ENCODE measurements around the gene RPS6KB1. TPM values are rescaled to one million over a fixed set of nuclear protein-coding genes. Genes with fewer than 3 reads are reported as not detected.
A peak's percentile ranks its signal among the peaks of the same experiment; 100 is the strongest.

The RPS6KB1 gene
- total and polyA plus RNA-seq, 9 of the 15 experiments (the other 6 are each of a cell fraction or from before 2014, with no cell fraction given): 8.8 to 60.7 (median 35.1) TPM

DNA sequence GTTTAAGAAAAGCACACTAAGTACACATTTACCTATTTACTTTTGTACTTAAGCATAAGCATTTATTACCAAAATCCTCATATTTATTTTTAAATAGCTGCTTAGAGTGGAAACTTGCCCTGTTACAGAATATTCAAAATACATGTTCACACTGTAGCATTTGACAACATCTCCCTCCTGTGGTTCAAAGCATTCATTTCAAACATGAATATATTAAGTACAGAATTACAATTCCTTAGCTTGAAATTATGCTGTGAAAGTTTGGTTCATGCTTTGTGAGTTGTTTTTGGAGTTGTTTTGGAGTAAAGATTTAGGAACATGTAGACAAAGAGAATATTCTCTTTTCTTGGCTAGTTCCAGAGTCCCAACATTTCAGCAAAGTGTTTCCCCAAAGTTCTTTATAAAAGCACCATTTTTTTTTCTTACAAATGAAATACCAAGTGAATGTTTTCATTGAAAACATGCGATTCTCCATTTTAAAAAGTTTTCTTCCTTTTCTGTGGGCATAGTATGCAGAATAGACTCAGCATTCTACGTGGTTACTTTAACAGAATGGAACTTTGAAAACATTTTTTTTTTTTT lies 33.4 kb upstream of the RPS6KB1 start (continued):
- TF ChIP-seq, protein P1, sequence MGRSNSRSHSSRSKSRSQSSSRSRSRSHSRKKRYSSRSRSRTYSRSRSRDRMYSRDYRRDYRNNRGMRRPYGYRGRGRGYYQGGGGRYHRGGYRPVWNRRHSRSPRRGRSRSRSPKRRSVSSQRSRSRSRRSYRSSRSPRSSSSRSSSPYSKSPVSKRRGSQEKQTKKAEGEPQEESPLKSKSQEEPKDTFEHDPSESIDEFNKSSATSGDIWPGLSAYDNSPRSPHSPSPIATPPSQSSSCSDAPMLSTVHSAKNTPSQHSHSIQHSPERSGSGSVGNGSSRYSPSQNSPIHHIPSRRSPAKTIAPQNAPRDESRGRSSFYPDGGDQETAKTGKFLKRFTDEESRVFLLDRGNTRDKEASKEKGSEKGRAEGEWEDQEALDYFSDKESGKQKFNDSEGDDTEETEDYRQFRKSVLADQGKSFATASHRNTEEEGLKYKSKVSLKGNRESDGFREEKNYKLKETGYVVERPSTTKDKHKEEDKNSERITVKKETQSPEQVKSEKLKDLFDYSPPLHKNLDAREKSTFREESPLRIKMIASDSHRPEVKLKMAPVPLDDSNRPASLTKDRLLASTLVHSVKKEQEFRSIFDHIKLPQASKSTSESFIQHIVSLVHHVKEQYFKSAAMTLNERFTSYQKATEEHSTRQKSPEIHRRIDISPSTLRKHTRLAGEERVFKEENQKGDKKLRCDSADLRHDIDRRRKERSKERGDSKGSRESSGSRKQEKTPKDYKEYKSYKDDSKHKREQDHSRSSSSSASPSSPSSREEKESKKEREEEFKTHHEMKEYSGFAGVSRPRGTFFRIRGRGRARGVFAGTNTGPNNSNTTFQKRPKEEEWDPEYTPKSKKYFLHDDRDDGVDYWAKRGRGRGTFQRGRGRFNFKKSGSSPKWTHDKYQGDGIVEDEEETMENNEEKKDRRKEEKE (IDR thresholded peaks at IDR 0.05; ENCODE audit: borderline replicate concordance in 1 of 2, control insufficient read depth in 1 of 2, low read depth in 2 of 2, low read length in 1 of 2): no peak
- TF ChIP-seq, protein P2, sequence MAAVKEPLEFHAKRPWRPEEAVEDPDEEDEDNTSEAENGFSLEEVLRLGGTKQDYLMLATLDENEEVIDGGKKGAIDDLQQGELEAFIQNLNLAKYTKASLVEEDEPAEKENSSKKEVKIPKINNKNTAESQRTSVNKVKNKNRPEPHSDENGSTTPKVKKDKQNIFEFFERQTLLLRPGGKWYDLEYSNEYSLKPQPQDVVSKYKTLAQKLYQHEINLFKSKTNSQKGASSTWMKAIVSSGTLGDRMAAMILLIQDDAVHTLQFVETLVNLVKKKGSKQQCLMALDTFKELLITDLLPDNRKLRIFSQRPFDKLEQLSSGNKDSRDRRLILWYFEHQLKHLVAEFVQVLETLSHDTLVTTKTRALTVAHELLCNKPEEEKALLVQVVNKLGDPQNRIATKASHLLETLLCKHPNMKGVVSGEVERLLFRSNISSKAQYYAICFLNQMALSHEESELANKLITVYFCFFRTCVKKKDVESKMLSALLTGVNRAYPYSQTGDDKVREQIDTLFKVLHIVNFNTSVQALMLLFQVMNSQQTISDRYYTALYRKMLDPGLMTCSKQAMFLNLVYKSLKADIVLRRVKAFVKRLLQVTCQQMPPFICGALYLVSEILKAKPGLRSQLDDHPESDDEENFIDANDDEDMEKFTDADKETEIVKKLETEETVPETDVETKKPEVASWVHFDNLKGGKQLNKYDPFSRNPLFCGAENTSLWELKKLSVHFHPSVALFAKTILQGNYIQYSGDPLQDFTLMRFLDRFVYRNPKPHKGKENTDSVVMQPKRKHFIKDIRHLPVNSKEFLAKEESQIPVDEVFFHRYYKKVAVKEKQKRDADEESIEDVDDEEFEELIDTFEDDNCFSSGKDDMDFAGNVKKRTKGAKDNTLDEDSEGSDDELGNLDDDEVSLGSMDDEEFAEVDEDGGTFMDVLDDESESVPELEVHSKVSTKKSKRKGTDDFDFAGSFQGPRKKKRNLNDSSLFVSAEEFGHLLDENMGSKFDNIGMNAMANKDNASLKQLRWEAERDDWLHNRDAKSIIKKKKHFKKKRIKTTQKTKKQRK (IDR thresholded peaks at IDR 0.05; ENCODE audit: borderline replicate concordance, low read depth, low read length): no peak
- TF ChIP-seq, protein P3, sequence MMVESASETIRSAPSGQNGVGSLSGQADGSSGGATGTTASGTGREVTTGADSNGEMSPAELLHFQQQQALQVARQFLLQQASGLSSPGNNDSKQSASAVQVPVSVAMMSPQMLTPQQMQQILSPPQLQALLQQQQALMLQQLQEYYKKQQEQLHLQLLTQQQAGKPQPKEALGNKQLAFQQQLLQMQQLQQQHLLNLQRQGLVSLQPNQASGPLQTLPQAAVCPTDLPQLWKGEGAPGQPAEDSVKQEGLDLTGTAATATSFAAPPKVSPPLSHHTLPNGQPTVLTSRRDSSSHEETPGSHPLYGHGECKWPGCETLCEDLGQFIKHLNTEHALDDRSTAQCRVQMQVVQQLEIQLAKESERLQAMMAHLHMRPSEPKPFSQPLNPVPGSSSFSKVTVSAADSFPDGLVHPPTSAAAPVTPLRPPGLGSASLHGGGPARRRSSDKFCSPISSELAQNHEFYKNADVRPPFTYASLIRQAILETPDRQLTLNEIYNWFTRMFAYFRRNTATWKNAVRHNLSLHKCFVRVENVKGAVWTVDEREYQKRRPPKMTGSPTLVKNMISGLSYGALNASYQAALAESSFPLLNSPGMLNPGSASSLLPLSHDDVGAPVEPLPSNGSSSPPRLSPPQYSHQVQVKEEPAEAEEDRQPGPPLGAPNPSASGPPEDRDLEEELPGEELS (CRISPR knock-in tag; IDR thresholded peaks at IDR 0.05; ENCODE audit: borderline replicate concordance): no peak
- TF ChIP-seq MAFG (tag; conservative IDR thresholded peaks at IDR 0.05) (no peak), BRD9 (IDR thresholded peaks at IDR 0.05; ENCODE audit: low read depth, partially characterized antibody) (no peak), FOXK1 (CRISPR knock-in tag; IDR thresholded peaks at IDR 0.05; ENCODE audit: borderline replicate concordance) (no peak), U2AF1 (optimal IDR thresholded peaks at IDR 0.05; ENCODE audit: low read depth, low read length) (no peak)
- TF ChIP-seq, protein P4, sequence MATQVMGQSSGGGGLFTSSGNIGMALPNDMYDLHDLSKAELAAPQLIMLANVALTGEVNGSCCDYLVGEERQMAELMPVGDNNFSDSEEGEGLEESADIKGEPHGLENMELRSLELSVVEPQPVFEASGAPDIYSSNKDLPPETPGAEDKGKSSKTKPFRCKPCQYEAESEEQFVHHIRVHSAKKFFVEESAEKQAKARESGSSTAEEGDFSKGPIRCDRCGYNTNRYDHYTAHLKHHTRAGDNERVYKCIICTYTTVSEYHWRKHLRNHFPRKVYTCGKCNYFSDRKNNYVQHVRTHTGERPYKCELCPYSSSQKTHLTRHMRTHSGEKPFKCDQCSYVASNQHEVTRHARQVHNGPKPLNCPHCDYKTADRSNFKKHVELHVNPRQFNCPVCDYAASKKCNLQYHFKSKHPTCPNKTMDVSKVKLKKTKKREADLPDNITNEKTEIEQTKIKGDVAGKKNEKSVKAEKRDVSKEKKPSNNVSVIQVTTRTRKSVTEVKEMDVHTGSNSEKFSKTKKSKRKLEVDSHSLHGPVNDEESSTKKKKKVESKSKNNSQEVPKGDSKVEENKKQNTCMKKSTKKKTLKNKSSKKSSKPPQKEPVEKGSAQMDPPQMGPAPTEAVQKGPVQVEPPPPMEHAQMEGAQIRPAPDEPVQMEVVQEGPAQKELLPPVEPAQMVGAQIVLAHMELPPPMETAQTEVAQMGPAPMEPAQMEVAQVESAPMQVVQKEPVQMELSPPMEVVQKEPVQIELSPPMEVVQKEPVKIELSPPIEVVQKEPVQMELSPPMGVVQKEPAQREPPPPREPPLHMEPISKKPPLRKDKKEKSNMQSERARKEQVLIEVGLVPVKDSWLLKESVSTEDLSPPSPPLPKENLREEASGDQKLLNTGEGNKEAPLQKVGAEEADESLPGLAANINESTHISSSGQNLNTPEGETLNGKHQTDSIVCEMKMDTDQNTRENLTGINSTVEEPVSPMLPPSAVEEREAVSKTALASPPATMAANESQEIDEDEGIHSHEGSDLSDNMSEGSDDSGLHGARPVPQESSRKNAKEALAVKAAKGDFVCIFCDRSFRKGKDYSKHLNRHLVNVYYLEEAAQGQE (IDR thresholded peaks at IDR 0.05; ENCODE audit: borderline replicate concordance): peak; percentile 79; the same call in 1 of the 2 replicates
- TF ChIP-seq, protein P4 (CRISPR knock-in tag; IDR thresholded peaks at IDR 0.05; ENCODE audit: low read depth): no peak
